T-helper 1 cell treated with Interleukin-12 subunit alpha and Interleukin-12 subunit beta and Interleukin-4 antibody, amounts not matched to agents 30 μg/mL and 1 μg/mL, for 36 hours (primary cell): ENCODE data around the gene KCNJ5.

Experiments used
- H3K27ac Mint-ChIP-seq: one replicate; pipeline ENCODE4 v1.8.0; 2021; ENCODE audit warnings: mild to moderate bottlenecking, mixed read lengths
- H3K27me3 Mint-ChIP-seq: one replicate; pipeline ENCODE4 v1.8.0; 2021; ENCODE audit warnings: low read depth, mixed read lengths
- H3K36me3 Mint-ChIP-seq: one replicate; pipeline ENCODE4 v1.8.0; 2021; ENCODE audit warnings: low read depth, mixed read lengths
- H3K4me1 Mint-ChIP-seq: one replicate; pipeline ENCODE4 v1.8.0; 2021; ENCODE audit warnings: low read depth, mixed read lengths
- H3K4me3 Mint-ChIP-seq: one replicate; pipeline ENCODE4 v1.8.0; 2021; ENCODE audit warnings: mild to moderate bottlenecking, moderate library complexity, mixed read lengths
- H3K9me3 Mint-ChIP-seq: one replicate; pipeline ENCODE4 v1.8.0; 2021; ENCODE audit warnings: mixed read lengths

The KCNJ5 gene

GRCh38 chr11:128934926-128935325 is 43.8 kb downstream of the KCNJ5 start:
- H3K27ac Mint-ChIP-seq = no peak overlapping the region

GRCh38 chr11:128936606-128937251 is 45.6 kb downstream of the KCNJ5 start:
- no peaks in the 10 kb centered on the region for H3K4me1 Mint-ChIP-seq
- no peaks in the 10 kb centered on the region for H3K27me3 Mint-ChIP-seq
- no peaks in the 10 kb centered on the region for H3K36me3 Mint-ChIP-seq
- H3K9me3 Mint-ChIP-seq = no peaks in the 10 kb centered on the region
- H3K4me3 Mint-ChIP-seq = no peak overlapping the region
- no peak overlapping the region for H3K27ac Mint-ChIP-seq

More at GRCh38 chr11:128934926-128935325, 43.8 kb downstream of the KCNJ5 start:
- no peaks in the 10 kb centered on the region for H3K9me3 Mint-ChIP-seq
- H3K4me1 Mint-ChIP-seq = no peaks in the 10 kb centered on the region
- no peaks in the 10 kb centered on the region for H3K27me3 Mint-ChIP-seq
- H3K4me3 Mint-ChIP-seq = no peak overlapping the region
- no peaks in the 10 kb centered on the region for H3K36me3 Mint-ChIP-seq

GRCh38 chr11:128937480-128937879 is 46.3 kb downstream of the KCNJ5 start:
- no peak overlapping the region for H3K27ac Mint-ChIP-seq
- H3K4me1 Mint-ChIP-seq = no peaks in the 10 kb centered on the region
- H3K27me3 Mint-ChIP-seq = no peaks in the 10 kb centered on the region
- no peaks in the 10 kb centered on the region for H3K36me3 Mint-ChIP-seq
- no peaks in the 10 kb centered on the region for H3K9me3 Mint-ChIP-seq
- no peak overlapping the region for H3K4me3 Mint-ChIP-seq

- Mint-ChIP-seq H3K9me3 (no peaks in the 10 kb centered on the region), H3K4me3 (no peak overlapping the region), H3K4me1 (no peaks in the 10 kb centered on the region), H3K36me3 (no peaks in the 10 kb centered on the region), H3K27me3 (no peaks in the 10 kb centered on the region), H3K27ac (no peak overlapping the region)
Measured at GRCh38 chr11:128938156-128938885, 47.2 kb downstream of the KCNJ5 start.

- H3K4me1 Mint-ChIP-seq = no peaks in the 10 kb centered on the region
- no peak overlapping the region for H3K27ac Mint-ChIP-seq
- no peaks in the 10 kb centered on the region for H3K27me3 Mint-ChIP-seq
- H3K9me3 Mint-ChIP-seq = no peaks in the 10 kb centered on the region
- H3K36me3 Mint-ChIP-seq = no peaks in the 10 kb centered on the region
- H3K4me3 Mint-ChIP-seq = no peak overlapping the region
Measured at GRCh38 chr11:128939591-128939990, 48.4 kb downstream of the KCNJ5 start.

GRCh38 chr11:128940156-128940555 is 49.0 kb downstream of the KCNJ5 start:
- no peak overlapping the region for H3K4me3 Mint-ChIP-seq
- H3K4me1 Mint-ChIP-seq = no peaks in the 10 kb centered on the region
- no peaks in the 10 kb centered on the region for H3K27me3 Mint-ChIP-seq
- no peaks in the 10 kb centered on the region for H3K9me3 Mint-ChIP-seq
- no peaks in the 10 kb centered on the region for H3K36me3 Mint-ChIP-seq
- H3K27ac Mint-ChIP-seq = no peak overlapping the region

GRCh38 chr11:128940603-128941002 is 49.4 kb downstream of the KCNJ5 start:
- Mint-ChIP-seq H3K4me1 (no peaks in the 10 kb centered on the region), H3K27me3 (no peaks in the 10 kb centered on the region), H3K27ac (no peak overlapping the region), H3K36me3 (no peaks in the 10 kb centered on the region), H3K9me3 (no peaks in the 10 kb centered on the region), H3K4me3 (no peak overlapping the region)

- H3K27ac Mint-ChIP-seq = no peak overlapping the region
- no peaks in the 10 kb centered on the region for H3K36me3 Mint-ChIP-seq
Measured at GRCh38 chr11:128941110-128941509, 50.0 kb downstream of the KCNJ5 start.

GRCh38 chr11:128941573-128942271 is 50.6 kb downstream of the KCNJ5 start:
- Mint-ChIP-seq H3K4me3 (no peak overlapping the region), H3K9me3 (no peaks in the 10 kb centered on the region), H3K27ac (no peak overlapping the region), H3K4me1 (no peaks in the 10 kb centered on the region), H3K27me3 (no peaks in the 10 kb centered on the region), H3K36me3 (no peaks in the 10 kb centered on the region)

More at GRCh38 chr11:128941110-128941509, 50.0 kb downstream of the KCNJ5 start:
- Mint-ChIP-seq H3K9me3 (no peaks in the 10 kb centered on the region), H3K4me3 (no peak overlapping the region), H3K4me1 (no peaks in the 10 kb centered on the region), H3K27me3 (no peaks in the 10 kb centered on the region)

- Mint-ChIP-seq H3K27ac (no peak overlapping the region), H3K27me3 (no peaks in the 10 kb centered on the region), H3K9me3 (no peaks in the 10 kb centered on the region), H3K36me3 (no peaks in the 10 kb centered on the region), H3K4me1 (no peaks in the 10 kb centered on the region), H3K4me3 (no peak overlapping the region)
Measured at GRCh38 chr11:128942272-128942612, 51.1 kb downstream of the KCNJ5 start.

GRCh38 chr11:128942817-128943427 is 51.8 kb downstream of the KCNJ5 start, which contains the start of gene TP53AIP1:
TP53AIP1 (minus strand) TSS chr11:128942871; CDS start chr11:128937818, 5,053 bp downstream.
- Mint-ChIP-seq H3K27me3 (peaks cover 4% of the 10 kb centered on the region), H3K4me3 (no peak within 1 kb of the TSS), H3K36me3 (no peaks in the 10 kb centered on the region), H3K9me3 (no peaks in the 10 kb centered on the region), H3K4me1 (no peaks in the 10 kb centered on the region), H3K27ac (no peak within 1 kb of the TSS)

- Mint-ChIP-seq H3K4me1 (no peaks in the 10 kb centered on the region), H3K27me3 (peaks cover 8% of the 10 kb centered on the region), H3K9me3 (no peaks in the 10 kb centered on the region), H3K4me3 (no peak overlapping the region), H3K27ac (no peak overlapping the region), H3K36me3 (no peaks in the 10 kb centered on the region)
Measured at GRCh38 chr11:128943428-128943976, 52.3 kb downstream of the KCNJ5 start.

- Mint-ChIP-seq H3K36me3 (no peaks in the 10 kb centered on the region), H3K27me3 (peaks cover 29% of the 10 kb centered on the region), H3K9me3 (no peaks in the 10 kb centered on the region), H3K4me1 (no peaks in the 10 kb centered on the region), H3K27ac (no peak overlapping the region), H3K4me3 (no peak overlapping the region)
Measured at GRCh38 chr11:128946648-128947047, 55.5 kb downstream of the KCNJ5 start.

- Mint-ChIP-seq H3K36me3 (no peaks in the 10 kb centered on the region), H3K27ac (no peak overlapping the region), H3K9me3 (no peaks in the 10 kb centered on the region), H3K4me3 (no peak overlapping the region), H3K4me1 (no peaks in the 10 kb centered on the region), H3K27me3 (peaks cover 33% of the 10 kb centered on the region)
Measured at GRCh38 chr11:128947773-128948172, 56.6 kb downstream of the KCNJ5 start.
